H9 (cell line): ENCODE data around the gene MYH11. TPM values are rescaled to one million over a fixed set of nuclear protein-coding genes. Genes with fewer than 3 reads are reported as not detected.

ENCODE experiments used
- DNase-seq: peaks from one replicate; pipeline ENCODE4 v3.0.0-alpha.2; 2017
- H2AFZ ChIP-seq: one replicate; pipeline ENCODE4 v1.6.1; 2013; ENCODE audit warnings: mild to moderate bottlenecking, low read length, control low read depth, moderate library complexity
- H2AK5ac ChIP-seq: 2 replicates; pipeline ENCODE4 v1.6.1; 2013; ENCODE audit warnings: low read length, control low read depth, mixed read lengths; ENCODE audit not compliant: insufficient read length
- H2BK120ac ChIP-seq: one replicate; pipeline ENCODE4 v1.6.1; 2013; ENCODE audit warnings: low read depth, mild to moderate bottlenecking, low read length, control low read depth, inconsistent platforms; ENCODE audit not compliant: poor library complexity, severe bottlenecking
- H2BK12ac ChIP-seq: 2 replicates; pipeline ENCODE4 v1.6.1; 2013; ENCODE audit warnings: low read length, control low read depth, mixed read lengths, low read depth; ENCODE audit not compliant: insufficient read length
- H2BK15ac ChIP-seq: 2 replicates; pipeline ENCODE4 v1.6.1; 2013; ENCODE audit warnings: low read depth, low read length, control low read depth
- H2BK20ac ChIP-seq: one replicate; pipeline ENCODE4 v1.6.1; 2013; ENCODE audit warnings: low read depth, mild to moderate bottlenecking, low read length, control low read depth, inconsistent platforms; ENCODE audit not compliant: poor library complexity, severe bottlenecking
- H2BK5ac ChIP-seq: 2 replicates; pipeline ENCODE4 v1.6.1; 2013; ENCODE audit warnings: low read length, control low read depth, mixed read lengths; ENCODE audit not compliant: insufficient read length
- H3K14ac ChIP-seq: 2 replicates; pipeline ENCODE4 v1.6.1; 2013; ENCODE audit warnings: low read length, control low read depth; ENCODE audit not compliant: insufficient read depth
- H3K18ac ChIP-seq: 2 replicates; pipeline ENCODE4 v1.6.1; 2013; ENCODE audit warnings: low read depth, mild to moderate bottlenecking, mixed read lengths, low read length, control low read depth; ENCODE audit not compliant: insufficient read length
- H3K23ac ChIP-seq: 2 replicates; pipeline ENCODE4 v1.6.1; 2013; ENCODE audit warnings: low read length, control low read depth, mixed read lengths, low read depth; ENCODE audit not compliant: insufficient read length
- H3K23me2 ChIP-seq: 2 replicates; pipeline ENCODE4 v1.6.1; 2013; ENCODE audit warnings: low read depth, mild to moderate bottlenecking, mixed read lengths, low read length, control low read depth; ENCODE audit not compliant: insufficient read length, poor library complexity, severe bottlenecking
- H3K27ac ChIP-seq: 2 replicates; pipeline ENCODE4 v1.5.1; 2013; ENCODE audit warnings: low read length, control low read depth, mixed read lengths, low read depth; ENCODE audit not compliant: insufficient read length
- H3K27me3 ChIP-seq: 2 replicates; pipeline ENCODE4 v1.6.1; 2013; ENCODE audit warnings: low read length, control low read depth, inconsistent platforms; ENCODE audit not compliant: insufficient read depth
- H3K4ac ChIP-seq: 2 replicates; pipeline ENCODE4 v1.6.1; 2013; ENCODE audit warnings: low read depth, mild to moderate bottlenecking, control low read depth, inconsistent platforms, low read length, moderate library complexity
- H3K4me1 ChIP-seq: 2 replicates; pipeline ENCODE4 v1.6.1; 2013; ENCODE audit warnings: low read length, control low read depth, inconsistent platforms; ENCODE audit not compliant: insufficient read depth
- H3K4me2 ChIP-seq: 2 replicates; pipeline ENCODE4 v1.6.1; 2013; ENCODE audit warnings: low read length, control low read depth, mixed read lengths; ENCODE audit not compliant: insufficient read length, insufficient read depth
- H3K56ac ChIP-seq: 2 replicates; pipeline ENCODE4 v1.6.1; 2013; ENCODE audit warnings: low read depth, mild to moderate bottlenecking, mixed read lengths, low read length, control low read depth; ENCODE audit not compliant: insufficient read length
- H3K79me1 ChIP-seq: 2 replicates; pipeline ENCODE4 v1.6.1; 2013; ENCODE audit warnings: low read depth, mild to moderate bottlenecking, moderate library complexity, low read length, control low read depth, inconsistent platforms; ENCODE audit not compliant: insufficient read depth, poor library complexity, severe bottlenecking
- H3K79me2 ChIP-seq: 2 replicates; pipeline ENCODE4 v1.6.1; 2013; ENCODE audit warnings: low read length, control low read depth, inconsistent platforms; ENCODE audit not compliant: insufficient read depth
- H3K9ac ChIP-seq: 2 replicates; pipeline ENCODE4 v1.6.1; 2013; ENCODE audit warnings: low read length, control low read depth, mixed read lengths; ENCODE audit not compliant: insufficient read length; ENCODE audit errors: extremely low read depth
- H3K9me3 ChIP-seq: one replicate; pipeline ENCODE4 v1.6.1; 2013; ENCODE audit warnings: low read depth, low read length, inconsistent platforms; ENCODE audit not compliant: control insufficient read depth
- H3T11ph ChIP-seq: one replicate; pipeline ENCODE4 v1.6.1; 2013; ENCODE audit warnings: mild to moderate bottlenecking, low read length, control low read depth, inconsistent platforms
- H4K20me1 ChIP-seq: one replicate; pipeline ENCODE4 v1.6.1; 2013; ENCODE audit not compliant: control insufficient read depth, insufficient read length, insufficient read depth
- H4K5ac ChIP-seq: 2 replicates; pipeline ENCODE4 v1.6.1; 2013; ENCODE audit warnings: low read depth, mild to moderate bottlenecking, mixed read lengths, low read length, control low read depth; ENCODE audit not compliant: insufficient read length
- H4K8ac ChIP-seq: replicated peaks from 2 replicates; pipeline ENCODE4 v1.6.1; 2013; ENCODE audit warnings: low read length, control low read depth, mixed read lengths, low read depth; ENCODE audit not compliant: insufficient read length
- H4K91ac ChIP-seq: 2 replicates; pipeline ENCODE4 v1.6.1; 2013; ENCODE audit warnings: low read depth, mild to moderate bottlenecking, moderate library complexity, mixed read lengths, low read length, control low read depth; ENCODE audit not compliant: insufficient read length
- H3K27ac Mint-ChIP-seq, 3 experiments: 2 replicates in 2 of 3; 3 replicates in 1 of 3; pipeline ENCODE4 v1.8.0; 2020 to 2021; ENCODE audit warnings: mixed read lengths in 3 of 3, mild to moderate bottlenecking in 1 of 3, moderate library complexity in 1 of 3
- H3K27me3 Mint-ChIP-seq: 2 replicates; pipeline ENCODE4 v1.8.0; 2021; ENCODE audit warnings: low read depth, mild to moderate bottlenecking, moderate library complexity, mixed read lengths
- H3K36me3 Mint-ChIP-seq, 3 experiments: 2 replicates in 2 of 3; 3 replicates in 1 of 3; pipeline ENCODE4 v1.8.0; 2020 to 2021; ENCODE audit warnings: low read depth in 3 of 3, mixed read lengths in 3 of 3; ENCODE audit not compliant: insufficient read depth in 1 of 3
- H3K4me1 Mint-ChIP-seq, 2 experiments: 2 replicates each; pipeline ENCODE4 v1.8.0; 2020; ENCODE audit warnings: mixed read lengths in 2 of 2
- H3K4me3 Mint-ChIP-seq, 2 experiments: 2 replicates in 1 of 2; 3 replicates in 1 of 2; pipeline ENCODE4 v1.8.0; 2020 to 2021; ENCODE audit warnings: mild to moderate bottlenecking in 2 of 2, mixed read lengths in 2 of 2, moderate library complexity in 1 of 2
- H3K9me3 Mint-ChIP-seq, 2 experiments: 2 replicates in 1 of 2; 3 replicates in 1 of 2; pipeline ENCODE4 v1.8.0; 2020; ENCODE audit warnings: mild to moderate bottlenecking in 2 of 2, mixed read lengths in 2 of 2, moderate library complexity in 1 of 2
- whole genome bisulfite sequencing: extraction: QIAGEN DNeasy Blood & Tissue Kit; methylation state at CpG from one replicate; pipeline ENCODE4 v1.1.7; 2013; ENCODE audit warnings: missing lambda C conversion rate, low lambda C conversion rate, mixed read lengths; ENCODE audit not compliant: insufficient read length; ENCODE audit errors: extremely low coverage; 5-methylcytosine and 5-hydroxymethylcytosine counted together
- total RNA-seq: library from RNA; stranded (reverse); gene quantifications from 2 replicates; pipeline ENCODE4 v1.2.1, GENCODE V29; 2021
- TF ChIP-seq, protein P1 (sequence below): fragments of 200-600 bp; sonication (generic); conservative IDR thresholded peaks from 3 replicates; pipeline ENCODE4 v1.8.0; 2021; ENCODE audit warnings: antibody characterized with exemption, mild to moderate bottlenecking

MYH11 gene
- total RNA-seq, 1 experiment from 2014 or later: 0.42 TPM

DNA sequence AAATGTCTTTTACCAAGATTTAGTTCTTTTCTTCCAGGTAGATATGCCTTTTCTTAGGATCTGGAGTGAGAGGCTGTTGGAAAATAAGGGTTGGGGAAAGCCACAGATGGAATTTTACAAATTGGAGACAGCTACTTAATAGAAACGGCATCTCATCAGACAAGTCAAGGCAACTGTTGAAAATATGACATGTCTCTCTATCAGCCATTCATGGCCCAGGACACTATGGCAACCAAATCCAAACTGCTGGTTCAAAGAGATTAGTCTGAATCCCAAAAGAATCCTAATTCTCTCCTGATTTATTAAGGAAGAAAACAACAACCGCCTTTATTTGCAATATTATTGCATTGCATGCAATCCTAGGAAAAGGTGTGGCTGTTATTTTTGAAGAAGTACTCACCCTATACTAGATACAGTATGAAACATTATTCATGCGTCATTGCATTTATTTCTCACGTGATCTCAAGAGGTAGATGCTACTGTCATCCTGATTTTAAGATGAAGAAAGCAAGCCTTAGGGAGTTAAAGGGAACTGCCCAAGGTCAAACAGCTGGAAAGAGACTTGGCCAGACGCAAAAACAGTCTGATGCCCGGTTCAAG lies 44.2 kb upstream of the MYH11 start:
- H4K5ac ChIP-seq: no peak overlapping the region
- no peak overlapping the region for H3K4me2 ChIP-seq
- H4K20me1 ChIP-seq: no peaks in the 10 kb centered on the region
- H3K27me3 ChIP-seq: no peaks in the 10 kb centered on the region
- no peak overlapping the region for H2BK12ac ChIP-seq
- H3T11ph ChIP-seq: no peak overlapping the region
- peaks cover 6 to 13% of the 10 kb centered on the region in 2 experiments for H3K4me1 Mint-ChIP-seq
- H3K18ac ChIP-seq: no peak overlapping the region
- H3K23ac ChIP-seq: no peak overlapping the region
- H3K36me3 Mint-ChIP-seq: no peaks in the 10 kb centered on the region
- H2BK15ac ChIP-seq: no peak overlapping the region
- no peak overlapping the region for H4K91ac ChIP-seq
- H3K9me3 Mint-ChIP-seq: no peaks in the 10 kb centered on the region; a peak in 1 of 5 replicates
- H3K27ac Mint-ChIP-seq: peak overlapping the region in 1 of 3 experiments; percentile 13; a peak in 1 of 7 replicates
- no peak for DNase-seq
- H3K14ac ChIP-seq: no peak overlapping the region
- no peak overlapping the region for H2BK5ac ChIP-seq
- no peak overlapping the region for H3K27ac ChIP-seq
- H3K79me1 ChIP-seq: no peaks in the 10 kb centered on the region
- no peak overlapping the region for H2BK120ac ChIP-seq
- TF ChIP-seq, protein P1, sequence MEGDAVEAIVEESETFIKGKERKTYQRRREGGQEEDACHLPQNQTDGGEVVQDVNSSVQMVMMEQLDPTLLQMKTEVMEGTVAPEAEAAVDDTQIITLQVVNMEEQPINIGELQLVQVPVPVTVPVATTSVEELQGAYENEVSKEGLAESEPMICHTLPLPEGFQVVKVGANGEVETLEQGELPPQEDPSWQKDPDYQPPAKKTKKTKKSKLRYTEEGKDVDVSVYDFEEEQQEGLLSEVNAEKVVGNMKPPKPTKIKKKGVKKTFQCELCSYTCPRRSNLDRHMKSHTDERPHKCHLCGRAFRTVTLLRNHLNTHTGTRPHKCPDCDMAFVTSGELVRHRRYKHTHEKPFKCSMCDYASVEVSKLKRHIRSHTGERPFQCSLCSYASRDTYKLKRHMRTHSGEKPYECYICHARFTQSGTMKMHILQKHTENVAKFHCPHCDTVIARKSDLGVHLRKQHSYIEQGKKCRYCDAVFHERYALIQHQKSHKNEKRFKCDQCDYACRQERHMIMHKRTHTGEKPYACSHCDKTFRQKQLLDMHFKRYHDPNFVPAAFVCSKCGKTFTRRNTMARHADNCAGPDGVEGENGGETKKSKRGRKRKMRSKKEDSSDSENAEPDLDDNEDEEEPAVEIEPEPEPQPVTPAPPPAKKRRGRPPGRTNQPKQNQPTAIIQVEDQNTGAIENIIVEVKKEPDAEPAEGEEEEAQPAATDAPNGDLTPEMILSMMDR: no peak
- H3K27me3 Mint-ChIP-seq: no peaks in the 10 kb centered on the region
- H3K23me2 ChIP-seq: no peaks in the 10 kb centered on the region
- H3K56ac ChIP-seq: no peak overlapping the region
- no peak overlapping the region for H3K4me3 Mint-ChIP-seq
- H4K8ac ChIP-seq: no peak overlapping the region
- no peak overlapping the region for H3K4ac ChIP-seq
- H2AK5ac ChIP-seq: no peak overlapping the region
- H3K4me1 ChIP-seq: no peaks in the 10 kb centered on the region
- no CpG with 5 or more reads among the region's 6 CpGs for WGBS
- no peaks in the 10 kb centered on the region for H3K9me3 ChIP-seq
- H2BK20ac ChIP-seq: no peak overlapping the region
- H3K79me2 ChIP-seq: no peaks in the 10 kb centered on the region
- no peak overlapping the region for H2AFZ ChIP-seq
- no peak overlapping the region for H3K9ac ChIP-seq
